Mucosa of stomach (tissue), 1 donor: ENCODE measurements around the gene FAM221B.

Experiments used
- H3K27me3 ChIP-seq: one replicate; pipeline ENCODE4 v1.7.0; 2013; ENCODE audit warnings: mild to moderate bottlenecking, low read length; ENCODE audit not compliant: control insufficient read depth, insufficient read depth
- H3K36me3 ChIP-seq: one replicate; pipeline ENCODE4 v1.7.0; 2013; ENCODE audit warnings: low read length; ENCODE audit not compliant: control insufficient read depth, insufficient read depth
- H3K4me1 ChIP-seq: one replicate; pipeline ENCODE4 v1.7.0; 2013; ENCODE audit warnings: mild to moderate bottlenecking, low read length; ENCODE audit not compliant: control insufficient read depth, insufficient read depth
- H3K4me3 ChIP-seq: one replicate; pipeline ENCODE4 v1.7.0; 2013; ENCODE audit warnings: low read length
- H3K9ac ChIP-seq: one replicate; pipeline ENCODE4 v1.7.0; 2013; ENCODE audit warnings: mild to moderate bottlenecking, low read length, moderate library complexity
- H3K9me3 ChIP-seq: one replicate; pipeline ENCODE4 v1.7.0; 2013; ENCODE audit warnings: mild to moderate bottlenecking, low read length, moderate library complexity; ENCODE audit not compliant: control insufficient read depth
- donor health status: Pancreatic carcinoma.

The FAM221B gene, protein sequence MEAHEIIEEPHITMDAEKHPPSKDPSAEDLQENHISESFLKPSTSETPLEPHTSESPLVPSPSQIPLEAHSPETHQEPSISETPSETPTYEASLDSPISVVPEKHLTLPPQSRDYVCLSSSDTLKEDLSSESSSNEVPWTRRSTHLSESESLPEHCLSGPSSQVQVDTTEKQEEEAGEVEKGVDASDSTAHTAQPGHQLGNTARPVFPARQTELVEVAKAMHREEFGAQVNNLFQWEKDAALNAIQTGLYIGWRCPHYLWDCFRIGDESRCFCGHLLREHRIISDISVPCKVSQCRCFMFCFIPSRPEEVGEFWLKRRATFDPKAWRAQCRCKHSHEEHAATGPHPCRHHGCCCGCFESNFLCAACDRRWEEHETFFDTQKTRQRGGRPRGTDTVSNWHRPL

DNA sequence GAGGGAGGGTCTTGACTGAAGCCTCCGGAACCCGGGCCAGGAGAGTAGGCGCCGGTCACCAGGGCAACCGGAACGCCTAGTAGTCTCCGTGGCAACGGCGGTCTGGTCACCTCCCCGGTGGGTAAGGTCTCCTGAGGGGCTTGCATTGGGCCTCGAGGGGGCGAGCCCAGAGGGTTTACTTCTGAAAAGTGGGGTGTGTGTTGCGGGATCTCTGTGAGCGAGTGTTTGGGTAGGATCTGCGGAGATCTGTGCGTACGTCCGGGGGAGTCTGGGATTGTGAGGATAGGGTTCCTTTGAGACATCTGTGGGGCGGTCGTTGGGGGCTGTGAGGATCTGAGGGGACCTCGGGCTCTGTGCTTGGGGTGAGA lies at the start of gene FAM221B:
Gene FAM221B (minus strand): TSS at position 17 of the 368 bp plus-strand sequence. CDS start 2,571 bp downstream, outside the sequence.
- peak within 1 kb of the TSS; percentile 90 for H3K9ac ChIP-seq
- H3K4me1 ChIP-seq = peaks cover 43% of the 10 kb centered on the region
- no peaks in the 10 kb centered on the region for H3K27me3 ChIP-seq
- no peaks in the 10 kb centered on the region for H3K9me3 ChIP-seq
- no peaks in the 10 kb centered on the region for H3K36me3 ChIP-seq
- H3K4me3 ChIP-seq = peak within 1 kb of the TSS; percentile 65

DNA sequence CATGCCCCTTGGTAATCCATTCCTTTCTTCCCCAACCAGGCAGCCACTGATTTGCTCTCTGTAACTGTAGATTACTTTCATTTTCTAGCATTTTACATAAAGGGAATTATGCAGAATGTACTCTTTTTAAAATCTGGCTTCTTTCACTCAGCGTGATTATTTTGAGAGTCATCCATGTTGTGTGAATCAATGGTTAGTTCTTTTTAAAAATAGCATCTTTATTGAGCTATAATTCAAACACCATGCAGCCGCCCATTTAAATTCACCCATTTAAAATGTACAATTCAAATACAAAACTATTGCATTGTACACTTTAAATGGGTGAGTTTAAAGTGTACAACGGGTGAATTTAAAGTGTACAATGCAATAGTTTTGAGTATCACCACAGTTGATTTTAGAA lies 44.0 kb upstream of the FAM221B start:
- Histone ChIP-seq H3K27me3 (no peaks in the 10 kb centered on the region), H3K9me3 (no peaks in the 10 kb centered on the region), H3K36me3 (no peaks in the 10 kb centered on the region), H3K4me3 (no peak overlapping the region), H3K4me1 (no peaks in the 10 kb centered on the region), H3K9ac (no peak overlapping the region)

DNA sequence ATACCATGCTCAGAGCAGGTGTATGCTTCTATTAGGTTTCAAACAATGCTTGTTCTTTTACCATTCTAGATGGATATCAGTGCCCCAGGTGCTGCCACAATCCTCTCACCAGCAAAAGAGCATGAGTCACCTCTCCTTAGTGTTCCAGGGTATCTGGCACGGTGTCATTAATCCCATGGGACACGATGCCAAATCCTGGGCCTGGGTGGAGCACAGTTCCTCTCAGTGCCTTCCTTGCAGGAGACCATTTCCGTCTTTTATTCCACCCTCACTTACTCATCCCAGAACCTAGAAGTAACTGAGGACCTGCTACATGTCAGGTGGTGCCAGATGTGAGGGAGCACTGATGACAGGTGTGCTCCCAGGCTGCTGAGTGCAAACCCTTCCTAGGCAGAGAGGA lies 43.0 kb upstream of the FAM221B start:
- H3K4me1 ChIP-seq = no peaks in the 10 kb centered on the region
- no peaks in the 10 kb centered on the region for H3K9me3 ChIP-seq
- H3K36me3 ChIP-seq = no peaks in the 10 kb centered on the region
- H3K4me3 ChIP-seq = no peak overlapping the region
- no peaks in the 10 kb centered on the region for H3K27me3 ChIP-seq
- H3K9ac ChIP-seq = no peak overlapping the region

DNA sequence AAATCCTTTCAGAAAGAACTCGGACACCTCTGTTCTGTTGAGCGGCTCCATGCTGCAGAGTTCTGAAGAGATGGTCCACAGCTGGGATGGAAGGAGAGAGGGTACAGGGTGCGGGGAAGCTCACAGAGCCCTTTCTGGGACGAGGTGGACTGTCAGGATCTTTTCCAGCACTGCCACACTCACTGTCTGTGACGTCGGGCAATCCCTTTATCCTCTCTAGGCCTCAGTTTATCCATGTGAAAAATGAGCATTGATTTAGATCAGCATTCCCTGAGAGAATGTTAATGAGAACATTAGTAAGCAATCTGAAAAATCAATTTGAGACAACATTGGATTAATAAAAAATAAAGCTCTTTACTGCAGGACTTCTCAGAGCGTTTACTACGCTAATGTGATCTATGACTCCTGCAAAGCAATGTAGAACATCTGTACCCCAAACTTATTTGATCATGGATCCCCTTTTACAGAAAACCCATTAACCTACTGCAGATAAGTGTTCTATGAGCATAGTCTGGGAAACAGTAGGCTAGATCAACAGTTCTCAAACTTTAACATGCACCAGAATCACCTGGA lies 41.9 kb upstream of the FAM221B start, which contains the start of gene OR13J1:
Gene OR13J1 (minus strand): TSS at position 51 of the 573 bp plus-strand sequence. CDS start 0 bp downstream, at position 51.
- Histone ChIP-seq H3K9me3 (no peaks in the 10 kb centered on the region), H3K9ac (no peak within 1 kb of the TSS), H3K4me1 (no peaks in the 10 kb centered on the region), H3K36me3 (no peaks in the 10 kb centered on the region), H3K4me3 (no peak within 1 kb of the TSS), H3K27me3 (no peaks in the 10 kb centered on the region)

DNA sequence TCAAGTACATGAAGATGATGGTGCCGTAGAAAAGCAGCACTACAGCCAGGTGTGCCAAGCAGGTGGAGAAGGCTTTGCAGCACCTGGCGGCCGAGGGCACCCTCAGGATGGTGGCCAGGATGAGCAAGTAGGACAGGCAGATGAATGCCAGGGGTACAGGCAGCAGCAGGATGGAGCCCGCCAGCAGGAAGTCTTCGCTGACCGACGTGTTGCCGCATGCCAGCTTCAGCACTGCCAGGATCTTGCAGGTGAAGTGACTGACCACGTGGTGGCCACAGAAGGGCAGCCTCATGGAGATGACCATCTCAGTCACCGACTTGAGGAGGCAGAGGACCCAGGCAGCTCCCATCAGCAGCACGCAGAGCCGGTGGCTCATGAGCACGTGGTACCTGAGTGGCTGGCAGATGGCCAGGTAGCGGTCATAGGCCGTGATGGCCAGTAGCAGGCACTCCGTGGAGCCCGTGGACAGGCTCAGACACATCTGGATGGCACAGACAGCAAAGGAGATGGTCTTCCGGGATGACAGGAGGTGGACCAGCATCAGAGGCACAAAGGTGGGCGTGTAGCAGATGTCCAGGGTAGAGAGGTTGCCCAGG lies 41.2 kb upstream of the FAM221B start:
- Histone ChIP-seq H3K9me3 (no peaks in the 10 kb centered on the region), H3K4me1 (no peaks in the 10 kb centered on the region), H3K27me3 (no peaks in the 10 kb centered on the region), H3K9ac (no peak overlapping the region), H3K36me3 (no peaks in the 10 kb centered on the region), H3K4me3 (no peak overlapping the region)

DNA sequence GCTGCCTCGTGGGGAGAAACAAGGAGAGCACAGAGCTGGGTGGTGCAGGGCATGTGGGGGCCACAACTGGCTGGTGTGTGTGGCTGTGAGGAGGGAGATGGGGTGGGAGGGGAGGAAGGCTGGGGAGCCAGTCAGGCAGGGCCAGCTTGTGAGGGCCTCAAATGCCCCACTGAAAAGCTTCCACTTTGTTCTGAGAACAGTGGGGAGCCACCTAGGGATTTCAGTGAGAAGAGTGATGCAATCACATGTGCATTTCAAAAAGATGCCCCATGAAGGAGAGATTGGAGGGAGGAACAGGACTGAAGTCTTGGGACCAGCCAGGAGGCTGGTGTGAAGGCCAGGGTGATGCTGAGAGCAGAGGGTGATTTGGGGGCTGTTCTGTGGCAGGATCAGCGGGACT lies 40.4 kb upstream of the FAM221B start:
- no peaks in the 10 kb centered on the region for H3K27me3 ChIP-seq
- H3K36me3 ChIP-seq = no peaks in the 10 kb centered on the region

DNA sequence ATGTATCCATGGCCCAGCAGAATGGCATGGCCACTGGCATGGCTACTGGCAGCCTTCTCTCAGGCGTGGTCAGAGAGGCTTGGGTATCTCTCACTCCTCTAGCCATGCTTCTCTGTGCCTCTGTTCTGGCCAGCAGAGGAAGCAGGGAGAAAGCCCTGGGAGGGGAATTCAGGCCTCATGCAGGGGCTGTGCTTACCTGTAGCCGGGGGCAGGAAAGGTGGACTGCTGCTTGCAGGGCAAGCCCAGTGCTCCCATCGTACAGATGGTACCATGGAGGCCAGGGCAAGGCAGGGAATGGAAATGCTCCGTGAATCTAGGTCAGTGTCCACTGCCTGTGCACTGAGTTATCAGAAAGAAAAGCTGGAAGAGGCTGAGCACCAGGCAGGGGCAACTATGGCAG lies 39.0 kb upstream of the FAM221B start:
- Histone ChIP-seq H3K27me3 (peaks cover 1% of the 10 kb centered on the region), H3K9me3 (no peaks in the 10 kb centered on the region), H3K9ac (no peak overlapping the region), H3K4me1 (no peaks in the 10 kb centered on the region), H3K36me3 (no peaks in the 10 kb centered on the region), H3K4me3 (no peak overlapping the region)

More for the DNA sequence above, 40.4 kb upstream of the FAM221B start:
- no peaks in the 10 kb centered on the region for H3K9me3 ChIP-seq
- H3K4me1 ChIP-seq = no peaks in the 10 kb centered on the region
- H3K9ac ChIP-seq = no peak overlapping the region
- H3K4me3 ChIP-seq = no peak overlapping the region

DNA sequence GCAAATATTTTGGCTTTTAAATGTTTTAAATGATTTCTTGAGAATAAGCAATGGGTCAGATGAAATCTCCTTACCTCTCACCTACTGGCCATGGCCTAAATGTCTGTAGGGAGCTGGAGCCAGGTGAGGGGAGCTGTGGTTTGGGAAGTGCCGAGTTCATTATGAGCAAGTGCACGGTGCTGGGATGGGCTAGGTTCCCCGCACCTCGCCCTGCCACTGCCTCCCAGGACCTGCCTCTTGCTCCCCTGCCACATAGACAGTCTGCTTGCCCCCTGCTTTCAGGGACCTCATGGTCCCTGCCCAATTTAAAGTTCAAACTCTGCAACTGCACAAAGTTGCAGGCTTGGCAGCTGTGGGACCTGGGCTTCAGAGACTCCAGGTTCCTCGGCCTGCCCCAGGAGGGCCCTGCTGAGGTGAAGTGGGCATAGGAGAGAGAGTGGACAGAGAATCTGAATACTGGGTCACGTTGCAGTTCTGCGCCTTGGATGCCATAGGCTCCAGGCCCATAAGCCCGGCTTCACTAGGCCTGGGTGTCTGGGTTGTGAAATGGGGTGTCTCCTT lies 36.2 kb upstream of the FAM221B start:
- no peak overlapping the region for H3K9ac ChIP-seq
- H3K36me3 ChIP-seq = no peaks in the 10 kb centered on the region
- no peaks in the 10 kb centered on the region for H3K4me1 ChIP-seq
- peaks cover 16% of the 10 kb centered on the region for H3K27me3 ChIP-seq
- no peak overlapping the region for H3K4me3 ChIP-seq
- H3K9me3 ChIP-seq = no peaks in the 10 kb centered on the region

DNA sequence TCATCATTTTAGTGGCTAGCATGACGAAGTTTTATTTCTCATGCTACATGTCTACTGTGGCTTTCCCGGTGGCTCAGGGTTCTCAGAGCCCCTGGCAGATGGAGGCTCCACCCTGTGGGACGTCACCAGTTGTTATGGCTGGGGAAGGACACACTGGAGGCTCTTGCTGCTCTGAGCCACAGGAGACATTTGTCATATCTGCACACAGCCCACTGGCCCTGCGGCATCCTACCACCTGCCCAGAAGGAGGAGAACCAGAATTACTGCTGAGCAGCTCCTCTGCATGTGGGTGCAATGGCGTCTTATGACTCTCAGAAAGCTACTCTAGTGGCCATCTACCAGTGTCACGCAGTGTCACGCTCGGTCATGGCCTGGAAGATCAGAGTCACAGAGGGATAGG lies 35.1 kb upstream of the FAM221B start:
- Histone ChIP-seq H3K27me3 (peaks cover 16% of the 10 kb centered on the region), H3K4me3 (no peak overlapping the region), H3K9me3 (no peaks in the 10 kb centered on the region), H3K36me3 (no peaks in the 10 kb centered on the region), H3K4me1 (no peaks in the 10 kb centered on the region), H3K9ac (no peak overlapping the region)

DNA sequence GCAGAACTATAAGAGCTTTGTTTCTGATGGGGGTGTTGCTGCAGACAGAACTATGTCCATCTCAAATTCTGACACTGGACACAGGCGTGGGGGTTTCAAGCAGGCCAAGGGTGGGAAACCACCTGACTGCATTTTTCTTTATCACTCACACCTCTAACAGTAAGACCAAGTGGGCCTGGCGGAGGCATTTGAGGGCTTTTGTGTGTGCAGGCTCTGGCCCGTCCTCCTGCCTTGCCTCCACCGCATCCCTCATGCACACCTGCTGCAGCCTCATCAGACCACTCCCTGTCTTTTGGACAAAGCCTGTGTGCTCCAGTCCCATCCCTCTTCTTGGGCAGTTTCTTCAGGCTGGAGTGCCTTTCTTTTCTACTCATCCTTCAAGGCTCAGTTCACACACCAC lies 33.8 kb upstream of the FAM221B start:
- Histone ChIP-seq H3K36me3 (no peaks in the 10 kb centered on the region), H3K4me3 (no peak overlapping the region), H3K9ac (no peak overlapping the region), H3K4me1 (no peaks in the 10 kb centered on the region), H3K27me3 (peaks cover 16% of the 10 kb centered on the region), H3K9me3 (no peaks in the 10 kb centered on the region)

DNA sequence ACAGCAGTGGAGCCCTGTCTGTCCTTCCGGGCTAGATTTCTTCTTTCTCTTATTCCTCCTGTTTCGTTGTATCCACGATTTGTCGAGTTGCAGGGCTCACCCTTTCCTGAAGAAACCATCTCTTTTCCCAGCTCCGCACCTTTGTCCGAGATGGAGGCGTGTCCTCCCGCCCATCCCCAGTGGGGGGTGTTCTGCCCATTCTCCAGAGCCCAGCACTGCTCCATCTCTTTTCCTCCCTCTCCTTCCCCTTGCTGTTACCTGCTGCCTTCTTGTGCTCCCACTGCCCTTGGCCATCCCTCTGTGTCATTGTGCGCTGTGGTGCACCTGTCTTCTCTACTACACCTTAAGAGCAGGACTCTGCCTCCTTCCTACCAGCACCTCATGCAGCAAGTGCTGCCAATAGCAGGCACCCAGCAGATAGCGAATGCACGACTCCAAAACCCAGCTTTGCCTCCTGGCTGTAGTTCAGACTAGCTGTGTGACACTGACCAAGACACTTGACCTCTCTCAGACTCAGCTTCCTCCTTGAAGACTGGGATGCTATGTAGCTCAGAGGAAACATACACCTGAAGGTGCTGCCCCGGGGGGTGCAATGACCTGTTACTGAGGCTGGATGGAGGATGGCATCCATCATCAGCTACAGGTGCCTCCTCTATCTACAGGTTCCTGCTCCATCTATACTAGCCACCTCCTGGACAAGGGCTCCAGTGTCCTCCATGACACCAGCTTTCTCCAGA lies 32.8 kb upstream of the FAM221B start:
- no peak overlapping the region for H3K9ac ChIP-seq
- H3K27me3 ChIP-seq = peaks cover 16% of the 10 kb centered on the region
- H3K4me3 ChIP-seq = no peak overlapping the region
- no peaks in the 10 kb centered on the region for H3K9me3 ChIP-seq
- no peaks in the 10 kb centered on the region for H3K36me3 ChIP-seq
- no peaks in the 10 kb centered on the region for H3K4me1 ChIP-seq
